Breast epithelium (tissue), 4 donors: ENCODE measurements around the gene IGSF21. TPM values are rescaled to one million over a fixed set of nuclear protein-coding genes. Genes with fewer than 3 reads are reported as not detected.

Experiments used
- DNase-seq, 2 donors: peaks; one replicate each; pipeline ENCODE4 v3.0.0-alpha.2; 2019; ENCODE audit warnings: low spot score in 2 of 2
- H3K27ac ChIP-seq, 2 donors: fragments of 200-600 bp; sonication (generic) in 1 of 2; one replicate each; pipeline ENCODE4 v1.5.1; 2016 to 2019; ENCODE audit warnings: mild to moderate bottlenecking in 1 of 2
- H3K27me3 ChIP-seq, 2 donors: fragments of 200-600 bp; sonication (generic) in 1 of 2; one replicate each; pipeline versions ENCODE4 v1.5.1 to v1.6.0; 2017 to 2019; ENCODE audit warnings: control low read depth in 1 of 2, mild to moderate bottlenecking in 1 of 2
- H3K36me3 ChIP-seq: fragments of 200-600 bp; one replicate; pipeline ENCODE4 v1.5.1; 2019
- H3K4me1 ChIP-seq, 2 donors: fragments of 200-600 bp; sonication (generic); one replicate each; pipeline ENCODE4 v1.5.1; 2016 to 2019; ENCODE audit warnings: control low read depth in 1 of 2
- H3K4me3 ChIP-seq, 3 donors: fragments of 200-600 bp; sonication (generic); 1 replicate in 2 of 3; 2 replicates in 1 of 3; pipeline ENCODE4 v1.5.1; 2016 to 2019; ENCODE audit warnings: mild to moderate bottlenecking in 3 of 3, moderate library complexity in 2 of 3
- H3K9me3 ChIP-seq, 2 donors: fragments of 200-600 bp; sonication (generic) in 1 of 2; one replicate each; pipeline ENCODE4 v1.5.1; 2016 to 2019; ENCODE audit warnings: control low read depth in 1 of 2
- POLR2A ChIP-seq: fragments of 450-650 bp; IDR thresholded peaks from one replicate; pipeline ENCODE4 v1.6.1; 2016; ENCODE audit warnings: antibody characterized with exemption, mild to moderate bottlenecking, moderate library complexity
- POLR2AphosphoS5 ChIP-seq, 3 donors: sonication (generic); formaldehyde crosslinking; IDR thresholded peaks; one replicate each; pipeline ENCODE4 v1.6.1; 2017; ENCODE audit warnings: antibody characterized with exemption in 3 of 3
- intact Hi-C: fragments of 100-400 bp; cut with DNase I; formaldehyde crosslinking; loops from one replicate; pipeline ENCODE4 v1.15.1; 2023; ENCODE audit warnings: low total_unique reads
- total RNA-seq, 3 donors: library from RNA; depleted of rRNA; stranded (reverse); fragments of >200 nt; gene quantifications; one replicate each; pipeline ENCODE4 v1.1.0, GENCODE V29; 2016
- TF ChIP-seq, protein P1 (sequence below), 3 donors: fragments of 450-650 bp; IDR thresholded peaks; one replicate each; pipeline ENCODE4 v1.5.1; 2016 to 2017; ENCODE audit warnings: antibody characterized with exemption in 3 of 3, mild to moderate bottlenecking in 3 of 3, moderate library complexity in 3 of 3

IGSF21 gene
- total RNA-seq, 3 donors from 2014 or later: 4.8 to 9.5 (median 4.8) TPM

DNA sequence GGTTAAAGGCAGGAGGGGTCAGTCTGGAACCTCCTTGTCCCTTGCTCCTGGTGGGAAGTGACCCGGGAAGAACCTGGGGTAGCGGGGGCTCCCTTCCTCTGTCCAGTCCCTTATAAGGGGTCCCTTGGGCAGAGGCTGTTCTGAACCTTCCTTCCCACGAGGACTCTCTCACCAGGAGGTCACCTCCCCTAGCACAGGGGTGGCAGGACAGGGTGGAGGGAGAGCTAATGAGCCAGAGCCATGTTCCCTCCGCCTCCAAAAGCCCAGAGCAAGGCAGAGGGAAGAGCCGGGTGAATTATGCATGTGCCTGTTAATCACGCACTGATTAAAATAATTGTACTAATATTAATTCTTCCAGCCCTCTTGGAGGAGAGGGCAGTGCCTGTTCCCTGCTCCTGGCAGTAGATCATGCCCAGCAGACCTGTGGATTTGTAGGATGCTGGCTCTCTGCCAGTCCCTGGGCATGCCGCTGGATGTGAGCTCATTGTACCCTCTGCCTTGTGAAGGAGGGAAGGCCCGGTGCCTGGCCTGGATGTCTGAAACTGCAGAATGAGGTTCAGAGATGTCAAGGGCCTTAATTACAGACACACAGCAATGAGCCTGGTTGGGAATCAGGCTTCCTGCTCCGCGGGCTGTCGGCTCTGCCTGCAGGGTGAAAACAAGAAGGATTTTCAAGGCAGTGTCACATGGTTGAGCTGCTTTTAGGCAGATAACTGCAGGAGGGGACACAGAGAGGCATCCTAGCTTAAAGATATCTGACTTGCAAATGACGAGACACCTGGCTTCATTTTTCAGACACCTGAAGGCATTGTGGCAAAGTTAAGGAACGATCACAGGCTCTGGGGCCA is 68.2 kb downstream of the IGSF21 start:
- Histone ChIP-seq H3K9me3 (no peaks in the 10 kb centered on the region), H3K36me3 (no peaks in the 10 kb centered on the region), H3K4me3 (no peak overlapping the region), H3K27ac (no peak overlapping the region), H3K4me1 (no peaks in the 10 kb centered on the region), H3K27me3 (peaks cover 0 to 28% of the 10 kb centered on the region in 2 donors)
- intact Hi-C loops: no loop called here
- DNase-seq: no peak
- TF ChIP-seq POLR2AphosphoS5 (IDR thresholded peaks at IDR 0.05) (no peak), POLR2A (no peak)
- TF ChIP-seq, protein P1, sequence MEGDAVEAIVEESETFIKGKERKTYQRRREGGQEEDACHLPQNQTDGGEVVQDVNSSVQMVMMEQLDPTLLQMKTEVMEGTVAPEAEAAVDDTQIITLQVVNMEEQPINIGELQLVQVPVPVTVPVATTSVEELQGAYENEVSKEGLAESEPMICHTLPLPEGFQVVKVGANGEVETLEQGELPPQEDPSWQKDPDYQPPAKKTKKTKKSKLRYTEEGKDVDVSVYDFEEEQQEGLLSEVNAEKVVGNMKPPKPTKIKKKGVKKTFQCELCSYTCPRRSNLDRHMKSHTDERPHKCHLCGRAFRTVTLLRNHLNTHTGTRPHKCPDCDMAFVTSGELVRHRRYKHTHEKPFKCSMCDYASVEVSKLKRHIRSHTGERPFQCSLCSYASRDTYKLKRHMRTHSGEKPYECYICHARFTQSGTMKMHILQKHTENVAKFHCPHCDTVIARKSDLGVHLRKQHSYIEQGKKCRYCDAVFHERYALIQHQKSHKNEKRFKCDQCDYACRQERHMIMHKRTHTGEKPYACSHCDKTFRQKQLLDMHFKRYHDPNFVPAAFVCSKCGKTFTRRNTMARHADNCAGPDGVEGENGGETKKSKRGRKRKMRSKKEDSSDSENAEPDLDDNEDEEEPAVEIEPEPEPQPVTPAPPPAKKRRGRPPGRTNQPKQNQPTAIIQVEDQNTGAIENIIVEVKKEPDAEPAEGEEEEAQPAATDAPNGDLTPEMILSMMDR (IDR thresholded peaks at IDR 0.05): no peak

DNA sequence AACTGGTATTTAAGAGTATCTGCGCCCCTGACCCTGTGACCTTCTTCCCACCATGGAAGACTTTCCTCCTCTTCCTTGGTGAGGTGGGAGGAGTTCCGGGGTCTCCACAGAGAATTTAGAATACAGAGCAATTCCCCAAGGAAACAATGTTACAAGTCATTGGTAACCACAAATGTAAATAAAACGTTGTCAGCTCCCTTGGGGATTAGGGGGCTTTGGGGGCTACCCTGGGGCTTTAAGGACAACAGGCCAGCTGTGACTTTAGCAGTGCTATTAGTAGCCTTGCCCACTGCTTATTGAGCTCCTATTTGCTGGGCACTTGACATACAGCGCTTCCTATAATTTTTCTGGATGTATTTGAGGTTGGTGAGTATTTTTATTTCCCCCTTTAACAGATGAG is 69.0 kb downstream of the IGSF21 start:
- intact Hi-C loops: no loop called here
- H3K27me3 ChIP-seq: peaks cover 0 to 31% of the 10 kb centered on the region in 2 donors
- DNase-seq: no peak

DNA sequence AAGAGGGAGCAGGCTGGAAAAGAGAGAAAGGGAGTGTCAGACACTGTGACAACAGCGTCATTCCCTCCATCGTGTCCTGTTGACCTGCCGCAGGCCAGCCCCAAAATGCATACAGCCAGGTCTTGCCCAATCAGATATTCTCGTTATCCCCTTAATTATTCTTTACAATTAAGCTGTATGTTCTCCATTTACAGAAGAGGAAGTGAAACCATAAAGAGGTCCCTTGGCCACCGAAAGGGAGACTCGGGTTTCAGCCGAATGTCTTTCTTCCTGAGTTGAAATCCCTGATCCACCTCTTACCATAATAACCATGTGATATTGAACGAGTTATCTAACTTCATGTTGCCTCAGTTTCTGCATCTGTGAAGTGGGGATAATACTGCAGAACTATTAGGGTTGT is 70.5 kb downstream of the IGSF21 start:
- no peaks in the 10 kb centered on the region for H3K4me1 ChIP-seq
- intact Hi-C loops: no loop called here
- no peaks in the 10 kb centered on the region for H3K9me3 ChIP-seq
- no peak for TF ChIP-seq POLR2AphosphoS5 (IDR thresholded peaks at IDR 0.05)
- no peak for TF ChIP-seq POLR2A
- TF ChIP-seq, protein P1 (IDR thresholded peaks at IDR 0.05): no peak
- peaks cover 0 to 31% of the 10 kb centered on the region in 2 donors for H3K27me3 ChIP-seq
- no peak for DNase-seq
- no peak overlapping the region for H3K27ac ChIP-seq
- H3K36me3 ChIP-seq: no peaks in the 10 kb centered on the region
- H3K4me3 ChIP-seq: no peak overlapping the region

More for the DNA sequence above, 69.0 kb downstream of the IGSF21 start:
- H3K9me3 ChIP-seq: no peaks in the 10 kb centered on the region
- H3K27ac ChIP-seq: no peak overlapping the region
- H3K4me1 ChIP-seq: no peaks in the 10 kb centered on the region
- H3K36me3 ChIP-seq: no peaks in the 10 kb centered on the region
- H3K4me3 ChIP-seq: no peak overlapping the region
- TF ChIP-seq POLR2A (no peak), POLR2AphosphoS5 (IDR thresholded peaks at IDR 0.05) (no peak)
- TF ChIP-seq, protein P1 (IDR thresholded peaks at IDR 0.05): no peak

DNA sequence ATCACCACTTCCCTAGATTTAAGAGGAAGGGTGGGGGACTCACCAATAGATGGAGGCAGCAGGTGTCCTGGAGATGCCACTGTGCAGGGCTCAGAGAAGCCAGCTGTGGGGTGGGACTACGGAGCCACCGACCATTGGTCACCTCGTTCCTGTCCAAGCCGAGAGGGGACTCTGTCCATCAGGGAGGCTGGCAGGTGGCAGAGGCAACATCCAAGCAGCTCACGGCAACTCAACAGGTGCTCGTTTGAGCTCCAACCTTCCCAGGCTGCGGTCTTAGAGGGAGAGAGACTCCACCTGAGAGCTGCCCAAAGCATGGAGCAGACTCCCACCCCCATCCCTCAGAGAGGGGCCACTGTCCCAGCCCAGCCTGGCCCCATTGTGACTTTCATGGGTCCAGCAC is 71.4 kb downstream of the IGSF21 start:
- H3K4me1 ChIP-seq: no peaks in the 10 kb centered on the region
- TF ChIP-seq POLR2AphosphoS5 (IDR thresholded peaks at IDR 0.05) (no peak), POLR2A (no peak)
- TF ChIP-seq, protein P1 (IDR thresholded peaks at IDR 0.05): no peak
- H3K36me3 ChIP-seq: no peaks in the 10 kb centered on the region
- H3K9me3 ChIP-seq: no peaks in the 10 kb centered on the region
- intact Hi-C loops: no loop called here
- H3K4me3 ChIP-seq: no peak overlapping the region
- peaks cover 0 to 31% of the 10 kb centered on the region in 2 donors for H3K27me3 ChIP-seq
- no peak overlapping the region for H3K27ac ChIP-seq
- DNase-seq: no peak

DNA sequence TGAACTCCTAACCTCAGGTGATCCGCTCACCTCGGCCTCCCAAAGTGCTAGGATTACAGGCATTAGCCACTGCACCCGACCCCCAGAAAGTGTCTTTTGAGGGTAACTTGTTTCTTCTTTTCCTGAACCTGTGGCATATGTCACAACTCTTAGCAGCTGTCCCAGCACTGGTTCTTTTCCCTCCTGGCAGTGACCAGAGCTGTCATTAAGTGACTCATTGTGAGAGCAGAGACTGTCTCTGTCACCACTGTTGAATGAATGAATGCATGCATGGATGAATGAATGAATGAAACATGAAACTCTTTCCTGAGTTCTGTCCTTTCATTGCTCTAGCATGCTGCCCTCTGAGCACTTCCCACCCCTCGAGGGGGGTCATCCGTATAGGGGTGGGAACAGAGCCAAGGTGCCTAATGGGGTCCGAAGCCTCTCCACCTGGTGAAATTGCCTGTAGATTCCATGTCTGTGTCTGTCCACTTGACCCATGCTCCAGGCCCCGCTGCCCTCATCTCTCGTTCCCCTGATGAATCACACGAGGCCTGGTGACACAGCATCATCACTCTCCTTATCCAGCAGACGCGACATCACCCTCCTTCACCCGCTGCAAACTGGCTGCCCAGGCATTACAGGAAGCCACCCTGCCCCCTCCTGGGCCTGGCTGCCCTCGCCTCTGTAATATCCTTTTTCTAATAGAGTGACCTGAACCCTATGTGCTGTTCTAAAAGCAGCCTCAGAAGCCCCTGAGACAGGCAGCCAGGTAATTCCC is 75.0 kb downstream of the IGSF21 start:
- H3K27me3 ChIP-seq: peaks cover 0 to 33% of the 10 kb centered on the region in 2 donors
- no peak overlapping the region for H3K4me3 ChIP-seq
- DNase-seq: no peak
- H3K9me3 ChIP-seq: no peaks in the 10 kb centered on the region
- intact Hi-C loops: no loop called here
- no peak overlapping the region for H3K27ac ChIP-seq
- no peaks in the 10 kb centered on the region for H3K4me1 ChIP-seq
- TF ChIP-seq POLR2A: no peak
- no peak for TF ChIP-seq POLR2AphosphoS5 (IDR thresholded peaks at IDR 0.05)
- H3K36me3 ChIP-seq: no peaks in the 10 kb centered on the region
